Activated CD4-positive, alpha-beta memory T cell treated with anti-CD3 and anti-CD28 coated beads for 36 hours (primary cell): ENCODE measurements around the gene ITPR1. TPM values are rescaled to one million over a fixed set of nuclear protein-coding genes. Genes with fewer than 3 reads are reported as not detected.
A peak's percentile ranks its signal among the peaks of the same experiment; 100 is the strongest.

Experiments used
- CTCF ChIA-PET: fragments of 350-600 bp; sonication (Branson Sonifier 250); formaldehyde crosslinking; loops from one replicate; lab custom pipeline; 2021; ENCODE audit warnings: antibody characterized with exemption, inconsistent platforms; lab: Charles Lee
- POLR2A ChIA-PET: fragments of 350-600 bp; sonication (Branson Sonifier 250); formaldehyde crosslinking; loops from one replicate; lab custom pipeline; 2021; ENCODE audit warnings: antibody characterized with exemption; lab: Charles Lee
- DNase-seq: peaks from one replicate; pipeline ENCODE4 v3.0.0-alpha.2; 2020
- H3K27ac Mint-ChIP-seq: one replicate; pipeline ENCODE4 v1.8.0; 2021; ENCODE audit warnings: mixed read lengths
- H3K27me3 Mint-ChIP-seq: one replicate; pipeline ENCODE4 v1.8.0; 2021; ENCODE audit warnings: mixed read lengths
- H3K36me3 Mint-ChIP-seq: one replicate; pipeline ENCODE4 v1.8.0; 2021; ENCODE audit warnings: mixed read lengths
- H3K4me1 Mint-ChIP-seq: one replicate; pipeline ENCODE4 v1.8.0; 2021; ENCODE audit warnings: low read depth, mixed read lengths
- H3K4me3 Mint-ChIP-seq: one replicate; pipeline ENCODE4 v1.8.0; 2021; ENCODE audit warnings: mild to moderate bottlenecking, mixed read lengths
- H3K9me3 Mint-ChIP-seq: one replicate; pipeline ENCODE4 v1.8.0; 2021; ENCODE audit warnings: mixed read lengths
- intact Hi-C: fragments of 100-400 bp; cut with micrococcal nuclease; formaldehyde crosslinking; loops from one replicate; pipeline ENCODE4 v1.15.1; 2023
- total RNA-seq, 2 experiments: library from RNA; stranded (reverse); gene quantifications; one replicate each; pipeline ENCODE4 v1.2.3, GENCODE V29; 2021

The ITPR1 gene
- total RNA-seq, 2 experiments from 2014 or later: 49.1 to 53.1 TPM

GRCh38 chr3:4808637-4809036 lies 315.5 kb downstream of the ITPR1 start:
- Mint-ChIP-seq H3K4me3 (peak overlapping the region; percentile 2), H3K36me3 (peaks cover 53% of the 10 kb centered on the region), H3K4me1 (peaks cover 37% of the 10 kb centered on the region), H3K9me3 (no peaks in the 10 kb centered on the region), H3K27ac (no peak overlapping the region), H3K27me3 (no peaks in the 10 kb centered on the region)
- POLR2A ChIA-PET: no interaction called here
- CTCF ChIA-PET: interaction anchor here (0.7 to 7.5 kb wide), 2 partner anchors 55 to 170 kb away, joined by 3 to 59 read pairs; partner anchors contain the start of gene BHLHE40
- DNase-seq: no peak
- intact Hi-C loops: loop anchor here (5.0 kb wide), 1 partner anchor 86 kb away; no protein-coding TSS in a partner anchor

DNA sequence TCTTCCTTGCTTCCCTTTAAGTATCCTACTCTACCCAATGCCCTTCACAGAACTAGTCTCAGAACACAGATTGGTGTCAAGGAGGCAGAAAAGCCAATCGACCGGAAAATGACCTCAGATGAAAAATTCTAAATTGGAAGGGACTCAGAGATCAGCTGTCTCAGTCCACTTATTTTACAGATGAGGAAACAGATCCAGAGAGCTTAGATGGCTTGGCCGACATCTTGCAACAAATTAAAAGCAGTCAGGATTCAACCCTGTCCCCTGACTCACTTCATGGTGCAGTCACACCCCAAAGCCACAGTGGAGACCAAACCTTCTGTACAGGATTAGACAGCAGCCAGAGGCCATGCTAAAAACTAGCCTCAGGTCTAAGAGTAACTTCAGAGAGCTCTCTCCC lies 316.8 kb downstream of the ITPR1 start:
- POLR2A ChIA-PET: interaction anchor here (0.6 to 1.1 kb wide), 2 partner anchors 20 to 211 kb away, joined by 3 to 4 read pairs; no protein-coding TSS in a partner anchor
- CTCF ChIA-PET: interaction anchor here (0.5 to 7.5 kb wide), 2 partner anchors 169 to 1300 kb away, joined by 3 to 59 read pairs; partner anchors contain the start of gene BHLHE40
- intact Hi-C loops: loop anchor here (5.0 kb wide), 1 partner anchor 88 kb away; no protein-coding TSS in a partner anchor
- Mint-ChIP-seq H3K4me3 (no peak overlapping the region), H3K9me3 (no peaks in the 10 kb centered on the region), H3K27me3 (no peaks in the 10 kb centered on the region), H3K36me3 (peaks cover 58% of the 10 kb centered on the region), H3K4me1 (peaks cover 26% of the 10 kb centered on the region), H3K27ac (no peak overlapping the region)
- no peak for DNase-seq

- ChIA-PET POLR2A (interaction anchor here (0.7 kb wide), 1 partner anchor 14 kb away, joined by 3 read pairs; no protein-coding TSS in a partner anchor), CTCF (no interaction called here)
- no peak overlapping the region for H3K27ac Mint-ChIP-seq
- H3K36me3 Mint-ChIP-seq: peaks cover 61% of the 10 kb centered on the region
- H3K4me3 Mint-ChIP-seq: no peak overlapping the region
- H3K4me1 Mint-ChIP-seq: peaks cover 7% of the 10 kb centered on the region
- no peak for DNase-seq
- H3K9me3 Mint-ChIP-seq: peaks cover 8% of the 10 kb centered on the region
- no peaks in the 10 kb centered on the region for H3K27me3 Mint-ChIP-seq
- intact Hi-C loops: no loop called here
Observed at GRCh38 chr3:4812591-4812990, 319.4 kb downstream of the ITPR1 start.

GRCh38 chr3:4813909-4814304 lies 320.8 kb downstream of the ITPR1 start:
- no peak for DNase-seq
- H3K36me3 Mint-ChIP-seq: peaks cover 58% of the 10 kb centered on the region
- POLR2A ChIA-PET: no interaction called here
- H3K4me1 Mint-ChIP-seq: peaks cover 3% of the 10 kb centered on the region
- intact Hi-C loops: no loop called here
- no peak overlapping the region for H3K27ac Mint-ChIP-seq
- no peak overlapping the region for H3K4me3 Mint-ChIP-seq
- peaks cover 9% of the 10 kb centered on the region for H3K9me3 Mint-ChIP-seq
- H3K27me3 Mint-ChIP-seq: no peaks in the 10 kb centered on the region
- CTCF ChIA-PET: no interaction called here

DNA sequence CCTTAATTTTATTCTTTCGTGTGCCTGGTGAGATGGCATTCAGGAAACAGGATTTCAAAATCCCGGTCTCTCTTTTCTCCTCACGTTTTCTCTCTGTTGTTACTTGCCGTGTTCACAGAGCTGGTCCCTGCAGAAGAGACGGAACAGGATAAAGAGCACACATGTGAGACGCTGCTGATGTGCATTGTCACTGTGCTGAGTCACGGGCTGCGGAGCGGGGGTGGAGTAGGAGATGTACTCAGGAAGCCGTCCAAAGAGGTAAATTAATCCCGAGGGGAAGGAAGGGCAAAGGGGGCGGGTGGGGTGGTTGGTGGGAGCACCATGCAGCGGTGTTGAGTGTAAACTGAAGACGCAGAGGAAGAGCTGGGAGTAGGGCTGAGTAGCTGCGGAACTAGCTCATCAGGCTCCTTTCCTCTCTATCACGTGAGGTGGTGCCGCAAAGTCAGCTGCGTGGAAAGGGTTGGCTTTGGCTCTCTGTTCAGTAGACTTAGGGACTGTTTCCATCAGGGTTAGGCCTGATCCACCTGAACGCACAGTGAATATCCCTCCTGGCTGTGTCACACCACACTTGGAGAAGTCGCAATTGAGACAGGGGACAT lies 321.3 kb downstream of the ITPR1 start:
- H3K27ac Mint-ChIP-seq: no peak overlapping the region
- H3K4me3 Mint-ChIP-seq: no peak overlapping the region
- H3K4me1 Mint-ChIP-seq: peaks cover 6% of the 10 kb centered on the region
- no peaks in the 10 kb centered on the region for H3K27me3 Mint-ChIP-seq
- intact Hi-C loops: no loop called here
- H3K9me3 Mint-ChIP-seq: peaks cover 9% of the 10 kb centered on the region
- DNase-seq: no peak
- ChIA-PET CTCF (interaction anchor here (0.7 kb wide), 1 partner anchor 93 kb away, joined by 3 read pairs; no protein-coding TSS in a partner anchor), POLR2A (no interaction called here)
- peaks cover 59% of the 10 kb centered on the region for H3K36me3 Mint-ChIP-seq

DNA sequence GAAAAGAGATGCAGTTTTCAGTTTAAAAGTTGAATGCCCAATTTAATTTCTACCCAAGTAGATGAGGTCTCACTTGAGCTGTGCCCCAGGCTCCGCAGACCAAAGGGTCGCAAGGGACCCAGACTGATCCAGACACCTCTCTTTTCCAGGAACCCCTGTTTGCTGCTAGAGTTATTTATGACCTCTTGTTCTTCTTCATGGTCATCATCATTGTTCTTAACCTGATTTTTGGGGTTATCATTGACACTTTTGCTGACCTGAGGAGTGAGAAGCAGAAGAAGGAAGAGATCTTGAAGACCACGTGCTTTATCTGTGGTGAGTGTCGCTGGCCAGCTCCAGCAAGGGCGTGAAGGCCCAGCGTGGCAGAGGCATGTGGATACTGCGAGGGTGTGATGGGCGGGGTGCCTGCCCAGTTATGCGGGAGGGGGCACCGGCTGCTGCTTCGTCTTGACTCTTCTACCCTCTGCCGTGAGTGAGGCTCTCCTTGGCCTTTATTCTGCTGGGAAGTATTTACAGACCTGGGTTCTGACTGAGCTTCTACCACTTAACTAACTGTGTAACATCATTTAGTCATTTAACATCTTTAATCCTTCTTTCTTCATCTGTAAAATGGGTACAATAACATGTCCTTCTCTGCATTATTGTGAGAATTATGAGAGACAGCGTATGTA lies 321.9 kb downstream of the ITPR1 start:
- Mint-ChIP-seq H3K27ac (no peak overlapping the region), H3K4me3 (no peak overlapping the region), H3K4me1 (peaks cover 9% of the 10 kb centered on the region), H3K36me3 (peaks cover 59% of the 10 kb centered on the region), H3K27me3 (no peaks in the 10 kb centered on the region), H3K9me3 (peaks cover 9% of the 10 kb centered on the region)
- intact Hi-C loops: no loop called here
- DNase-seq: no peak
- ChIA-PET CTCF (interaction anchor here (0.5 to 0.7 kb wide), 2 partner anchors 12 to 94 kb away, joined by 3 read pairs; no protein-coding TSS in a partner anchor), POLR2A (no interaction called here)

DNA sequence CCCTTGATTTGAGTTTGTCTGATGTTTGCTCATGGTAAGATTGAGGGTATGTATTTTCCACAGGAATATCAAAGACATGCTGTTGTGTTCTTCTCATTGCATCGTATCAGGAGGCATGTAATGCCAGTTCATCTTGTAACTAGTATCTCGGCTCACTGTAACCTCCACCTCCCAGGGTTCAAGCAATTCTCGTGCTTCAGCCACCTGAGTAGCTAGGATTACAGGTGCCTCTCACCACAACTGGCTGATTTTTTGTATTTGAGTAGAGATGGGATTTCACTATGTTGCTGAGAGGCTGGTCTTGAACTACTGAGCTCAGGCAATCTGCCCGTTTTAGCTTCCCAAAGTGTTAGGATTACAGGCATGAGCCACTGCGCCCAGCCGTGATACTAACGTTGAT lies 323.2 kb downstream of the ITPR1 start:
- H3K9me3 Mint-ChIP-seq: peaks cover 9% of the 10 kb centered on the region
- H3K27me3 Mint-ChIP-seq: no peaks in the 10 kb centered on the region
- peaks cover 63% of the 10 kb centered on the region for H3K36me3 Mint-ChIP-seq
- no peak overlapping the region for H3K4me3 Mint-ChIP-seq
- ChIA-PET CTCF (no interaction called here), POLR2A (no interaction called here)
- intact Hi-C loops: no loop called here
- no peak for DNase-seq
- H3K4me1 Mint-ChIP-seq: peaks cover 22% of the 10 kb centered on the region
- no peak overlapping the region for H3K27ac Mint-ChIP-seq

- Mint-ChIP-seq H3K27me3 (no peaks in the 10 kb centered on the region), H3K27ac (no peak overlapping the region), H3K4me3 (no peak overlapping the region), H3K4me1 (peaks cover 26% of the 10 kb centered on the region), H3K9me3 (peaks cover 9% of the 10 kb centered on the region), H3K36me3 (peaks cover 60% of the 10 kb centered on the region)
- intact Hi-C loops: no loop called here
- ChIA-PET CTCF (no interaction called here), POLR2A (no interaction called here)
- no peak for DNase-seq
Observed at GRCh38 chr3:4816718-4817117, 323.6 kb downstream of the ITPR1 start.

DNA sequence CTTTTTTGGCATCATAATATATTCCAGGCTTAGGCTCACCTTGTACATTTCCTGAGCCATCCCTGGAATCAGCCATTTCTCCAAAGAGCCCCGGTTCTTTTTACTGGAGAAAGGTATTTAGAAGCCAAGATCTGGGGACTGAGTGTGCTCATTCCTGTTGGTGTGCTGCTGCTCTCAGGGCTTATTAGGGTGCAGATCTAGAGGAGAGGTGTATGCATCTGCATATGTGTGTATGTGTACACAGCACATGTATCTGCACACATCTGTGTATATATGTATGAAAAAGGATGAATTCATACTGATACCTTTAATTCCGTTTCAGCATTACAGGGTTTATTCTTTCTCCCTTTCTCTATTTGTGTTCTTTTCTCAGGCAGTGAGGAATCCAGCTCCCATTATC lies 324.0 kb downstream of the ITPR1 start:
- Mint-ChIP-seq H3K27ac (no peak overlapping the region), H3K4me1 (peaks cover 30% of the 10 kb centered on the region), H3K36me3 (peaks cover 60% of the 10 kb centered on the region), H3K9me3 (peaks cover 9% of the 10 kb centered on the region), H3K4me3 (no peak overlapping the region), H3K27me3 (no peaks in the 10 kb centered on the region)
- POLR2A ChIA-PET: no interaction called here
- DNase-seq: no peak
- CTCF ChIA-PET: no interaction called here
- intact Hi-C loops: no loop called here

GRCh38 chr3:4818164-4818563 lies 325.0 kb downstream of the ITPR1 start:
- POLR2A ChIA-PET: no interaction called here
- Mint-ChIP-seq H3K27ac (no peak overlapping the region), H3K4me1 (peaks cover 41% of the 10 kb centered on the region), H3K27me3 (no peaks in the 10 kb centered on the region), H3K4me3 (no peak overlapping the region), H3K9me3 (peaks cover 9% of the 10 kb centered on the region), H3K36me3 (peaks cover 63% of the 10 kb centered on the region)
- CTCF ChIA-PET: no interaction called here
- DNase-seq: no peak
- intact Hi-C loops: no loop called here

GRCh38 chr3:4818986-4819693 lies 326.0 kb downstream of the ITPR1 start:
- H3K4me3 Mint-ChIP-seq: no peak overlapping the region
- ChIA-PET CTCF (no interaction called here), POLR2A (interaction anchor here (0.6 kb wide), 1 partner anchor 25 kb away, joined by 4 read pairs; no protein-coding TSS in a partner anchor)
- H3K27ac Mint-ChIP-seq: peak overlapping the region; percentile 23
- peaks cover 50% of the 10 kb centered on the region for H3K4me1 Mint-ChIP-seq
- no peaks in the 10 kb centered on the region for H3K27me3 Mint-ChIP-seq
- no peak for DNase-seq
- intact Hi-C loops: no loop called here
- peaks cover 61% of the 10 kb centered on the region for H3K36me3 Mint-ChIP-seq
- H3K9me3 Mint-ChIP-seq: peaks cover 9% of the 10 kb centered on the region

GRCh38 chr3:4819746-4820145 lies 326.6 kb downstream of the ITPR1 start:
- ChIA-PET CTCF (no interaction called here), POLR2A (no interaction called here)
- peaks cover 9% of the 10 kb centered on the region for H3K9me3 Mint-ChIP-seq
- no peak for DNase-seq
- H3K27me3 Mint-ChIP-seq: no peaks in the 10 kb centered on the region
- peaks cover 56% of the 10 kb centered on the region for H3K4me1 Mint-ChIP-seq
- peak overlapping the region; percentile 23 for H3K27ac Mint-ChIP-seq
- H3K4me3 Mint-ChIP-seq: no peak overlapping the region
- H3K36me3 Mint-ChIP-seq: peaks cover 63% of the 10 kb centered on the region
- intact Hi-C loops: loop anchor here (10.0 kb wide), 1 partner anchor 515 kb away; no protein-coding TSS in a partner anchor
